Peyer's patch (tissue), 4 donors: Measurements from ENCODE around the gene ELF5.

Source experiments
- CTCF ChIP-seq, 6 experiments: fragments of 450-650 bp in 4 of 6; fragments of 200-600 bp in 2 of 6; sonication (generic) in 1 of 6; IDR thresholded peaks; one replicate each; pipeline ENCODE4 v1.5.1; 2017 to 2019; ENCODE audit warnings: antibody characterized with exemption in 6 of 6, mild to moderate bottlenecking in 3 of 6, moderate library complexity in 1 of 6
- POLR2A ChIP-seq, 2 donors: fragments of 450-650 bp; IDR thresholded peaks; one replicate each; pipeline ENCODE4 v1.5.1; 2017; ENCODE audit warnings: antibody characterized with exemption in 2 of 2, mild to moderate bottlenecking in 2 of 2, moderate library complexity in 2 of 2

- TF ChIP-seq POLR2A (IDR thresholded peaks at IDR 0.05) (no peak), CTCF (IDR thresholded peaks at IDR 0.05) (no peak)
Observed at GRCh38 chr11:34432822-34433221, 80.8 kb downstream of the ELF5 start.
